ENCODE measurements around the gene ST3GAL2.
"Not testable (repeated sequence)": the region's sequence is repeated elsewhere in the genome, so short reads cannot be mapped to it uniquely, and the experiment has no call there.

Gene ST3GAL2

GRCh38 chr16:70418274-70418992 lies 20.5 kb downstream of the ST3GAL2 start:
- peak overlapping the region in 1 of 10 experiments; percentile 15; a peak in 1 of 20 replicates for H3K4me3 ChIP-seq
- H3K27me3 ChIP-seq: peaks cover 0 to 18% (median 0%) of the 10 kb centered on the region in 11 experiments; a peak in 4 of 22 replicates
- peaks cover 64 to 76% (median 71%) of the 10 kb centered on the region in 10 experiments for H3K4me1 ChIP-seq
- H3K9me3 ChIP-seq (replicated peaks in 1 of 11): no peaks in the 10 kb centered on the region
- peak overlapping the region in 4 of 11 experiments; percentile 20 to 54 (median 40); a peak in 8 of 22 replicates for H3K27ac ChIP-seq
- no peak for TF ChIP-seq Cebpa-rat (IDR thresholded peaks at IDR 0.05)
- H3K4me2 ChIP-seq: peak overlapping the region; percentile 72 to 96 (median 83)
- H3K36me3 ChIP-seq: peaks cover 0 to 21% (median 5%) of the 10 kb centered on the region in 11 experiments; a peak in 8 of 22 replicates
- peak overlapping the region in 5 of 11 experiments; percentile 22 to 60 (median 43); a peak in 7 of 22 replicates for H3K9ac ChIP-seq
- peaks cover 41 to 93% (median 70%) of the 10 kb centered on the region in 11 experiments; a peak in 21 of 22 replicates for H4K20me1 ChIP-seq

GRCh38 chr16:70417661-70418060 lies 21.2 kb downstream of the ST3GAL2 start:
- peak overlapping the region in 2 of 11 experiments; percentile 20 to 54; a peak in 1 of 22 replicates for H3K27ac ChIP-seq
- TF ChIP-seq Cebpa-rat (IDR thresholded peaks at IDR 0.05): no peak
- H3K4me2 ChIP-seq: peak overlapping the region; percentile 72 to 96 (median 83)
- no peak overlapping the region for H3K4me3 ChIP-seq
- peak overlapping the region in 3 of 11 experiments; percentile 14 to 55 (median 22); a peak in 2 of 22 replicates for H3K9ac ChIP-seq
- peaks cover 56 to 68% (median 64%) of the 10 kb centered on the region in 10 experiments for H3K4me1 ChIP-seq
- H4K20me1 ChIP-seq: peaks cover 41 to 89% (median 76%) of the 10 kb centered on the region in 11 experiments; a peak in 21 of 22 replicates
- H3K27me3 ChIP-seq: peaks cover 0 to 18% (median 0%) of the 10 kb centered on the region in 11 experiments; a peak in 4 of 22 replicates
- no peaks in the 10 kb centered on the region for H3K9me3 ChIP-seq (replicated peaks in 1 of 11)
- peaks cover 0 to 28% (median 13%) of the 10 kb centered on the region in 11 experiments; a peak in 18 of 22 replicates for H3K36me3 ChIP-seq

DNA sequence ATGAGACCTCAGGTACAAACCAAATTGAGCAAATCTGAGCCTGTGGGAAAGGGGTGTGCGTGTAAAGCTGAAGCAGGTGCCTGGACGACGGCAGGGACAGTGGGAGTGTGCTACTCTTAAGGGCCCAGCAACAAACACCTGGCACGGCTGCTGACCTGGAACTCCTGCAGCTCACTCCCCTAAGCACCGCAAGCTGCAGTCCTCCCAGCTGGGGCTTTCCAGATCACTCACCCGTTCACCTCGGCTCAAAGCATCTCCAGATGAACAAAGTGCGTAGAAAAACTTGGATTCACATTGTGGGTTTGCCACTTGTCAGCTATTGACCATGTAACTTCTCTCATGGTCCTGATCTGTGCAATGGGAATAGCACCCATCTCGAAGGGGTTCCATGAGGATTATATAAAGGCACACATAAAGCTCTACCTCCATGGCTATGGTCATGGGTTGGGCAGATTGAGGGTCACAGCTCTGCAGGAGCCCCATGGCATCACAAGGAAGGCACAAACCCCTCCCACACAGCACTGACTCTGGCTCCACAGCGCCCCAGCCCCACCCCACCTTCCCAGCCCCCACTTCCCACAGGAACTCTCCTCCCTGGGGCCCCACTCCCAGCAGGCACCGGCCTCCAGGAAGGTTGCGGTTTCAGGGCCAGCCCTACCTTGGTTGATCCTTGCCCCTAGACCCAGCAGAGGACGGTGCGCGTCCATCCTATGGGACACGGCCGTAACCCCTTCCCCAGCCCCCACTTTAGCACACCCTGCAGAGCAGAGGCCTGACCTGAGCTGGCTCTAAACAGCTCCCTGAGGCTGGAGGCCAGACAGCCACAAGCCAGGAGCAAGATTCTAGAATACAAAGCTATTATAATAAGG lies 21.9 kb downstream of the ST3GAL2 start:
- H3K9me3 ChIP-seq (replicated peaks in 1 of 11): no peaks in the 10 kb centered on the region
- H3K36me3 ChIP-seq: peaks cover 4 to 35% (median 19%) of the 10 kb centered on the region in 11 experiments
- H3K4me3 ChIP-seq: no peak overlapping the region
- peaks cover 41 to 96% (median 71%) of the 10 kb centered on the region in 11 experiments; a peak in 21 of 22 replicates for H4K20me1 ChIP-seq
- H3K27me3 ChIP-seq: peaks cover 0 to 18% (median 0%) of the 10 kb centered on the region in 11 experiments; a peak in 4 of 22 replicates
- peak overlapping the region; percentile 72 to 96 (median 83) for H3K4me2 ChIP-seq
- no peak for TF ChIP-seq Cebpa-rat (IDR thresholded peaks at IDR 0.05)
- H3K4me1 ChIP-seq: peaks cover 51 to 61% (median 57%) of the 10 kb centered on the region in 10 experiments
- H3K9ac ChIP-seq: peak overlapping the region in 3 of 11 experiments; percentile 4 to 19 (median 14); a peak in 3 of 22 replicates
- peak overlapping the region in 1 of 11 experiments; percentile 21; a peak in 1 of 22 replicates for H3K27ac ChIP-seq

DNA sequence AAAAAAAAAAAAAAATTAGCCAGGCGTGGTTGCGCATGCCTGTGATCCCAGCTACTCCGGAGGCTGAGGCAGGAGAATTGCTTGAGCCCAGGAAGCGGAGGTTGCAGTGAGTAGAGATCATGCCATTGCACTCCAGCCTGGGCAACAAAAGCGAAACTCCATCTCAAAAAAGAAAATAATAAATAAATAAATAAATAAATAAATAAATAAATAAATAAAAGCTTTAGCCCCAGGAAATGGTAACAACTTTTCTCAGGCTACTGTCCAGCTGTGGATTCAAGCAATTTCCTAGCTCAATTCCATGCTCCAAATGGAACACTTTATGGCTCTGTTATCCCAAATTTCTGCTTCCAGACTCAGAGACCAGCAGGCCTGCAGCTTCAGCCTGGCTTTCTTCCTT lies 25.3 kb downstream of the ST3GAL2 start:
- Histone ChIP-seq H3K4me1 (peaks cover 27 to 39% (median 34%) of the 10 kb centered on the region in 10 experiments), H4K20me1 (peaks cover 24 to 94% (median 48%) of the 10 kb centered on the region in 11 experiments; a peak in 21 of 22 replicates), H3K36me3 (peaks cover 13 to 46% (median 25%) of the 10 kb centered on the region in 11 experiments), H3K27me3 (peaks cover 0 to 34% (median 0%) of the 10 kb centered on the region in 11 experiments; a peak in 7 of 22 replicates)
- H3K4me2 ChIP-seq; H3K9me3 ChIP-seq (replicated peaks in 1 of 11); H3K9ac ChIP-seq; H3K4me3 ChIP-seq; H3K27ac ChIP-seq: not testable (repeated sequence)

DNA sequence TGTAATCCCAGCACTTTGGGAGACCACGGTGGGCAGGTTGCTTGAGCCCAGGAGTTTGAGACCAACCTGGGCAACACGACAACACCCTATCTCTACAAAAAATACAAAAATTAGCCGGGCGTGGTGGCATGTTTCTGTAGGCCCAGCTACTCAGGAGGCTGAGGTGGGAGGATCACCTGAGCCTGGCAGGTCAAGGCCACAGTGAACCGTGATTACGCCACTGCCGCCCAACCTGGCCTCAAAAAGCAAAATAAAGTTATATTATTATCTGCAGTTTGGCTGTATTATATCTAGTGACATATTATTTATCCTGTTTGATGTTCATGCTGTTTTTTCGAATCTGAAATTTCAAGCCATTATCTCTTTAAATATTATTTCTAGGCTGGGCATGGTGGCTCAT lies 26.5 kb downstream of the ST3GAL2 start:
- H3K9ac ChIP-seq: no peak overlapping the region
- peaks cover 13 to 48% (median 25%) of the 10 kb centered on the region in 11 experiments for H3K36me3 ChIP-seq
- H3K27me3 ChIP-seq: peaks cover 0 to 43% (median 0%) of the 10 kb centered on the region in 11 experiments; a peak in 8 of 22 replicates
- TF ChIP-seq Cebpa-rat (IDR thresholded peaks at IDR 0.05): no peak
- peaks cover 27 to 39% (median 34%) of the 10 kb centered on the region in 10 experiments for H3K4me1 ChIP-seq
- H3K4me2 ChIP-seq: no peak overlapping the region
- no peak overlapping the region for H3K4me3 ChIP-seq
- peaks cover 17 to 94% (median 50%) of the 10 kb centered on the region in 11 experiments; a peak in 21 of 22 replicates for H4K20me1 ChIP-seq
- H3K9me3 ChIP-seq (replicated peaks in 1 of 11): no peaks in the 10 kb centered on the region
- H3K27ac ChIP-seq: no peak overlapping the region

GRCh38 chr16:70410734-70411133 lies 28.2 kb downstream of the ST3GAL2 start:
- TF ChIP-seq Cebpa-rat (IDR thresholded peaks at IDR 0.05): no peak
- Histone ChIP-seq H3K9ac (no peak overlapping the region), H3K4me2 (no peak overlapping the region), H4K20me1 (peaks cover 12 to 94% (median 47%) of the 10 kb centered on the region in 11 experiments; a peak in 20 of 22 replicates), H3K4me3 (no peak overlapping the region), H3K36me3 (peaks cover 13 to 61% (median 25%) of the 10 kb centered on the region in 11 experiments), H3K27me3 (peaks cover 0 to 54% (median 0%) of the 10 kb centered on the region in 11 experiments; a peak in 9 of 22 replicates), H3K27ac (no peak overlapping the region), H3K9me3 (replicated peaks in 1 of 11) (no peaks in the 10 kb centered on the region), H3K4me1 (peaks cover 24 to 43% (median 38%) of the 10 kb centered on the region in 10 experiments)

GRCh38 chr16:70407811-70408274 lies 31.1 kb downstream of the ST3GAL2 start:
- no peak for TF ChIP-seq Cebpa-rat (IDR thresholded peaks at IDR 0.05)
- peaks cover 0 to 4% (median 0%) of the 10 kb centered on the region in 11 experiments; a peak in 1 of 22 replicates for H3K9me3 ChIP-seq (replicated peaks in 1 of 11)
- peaks cover 26 to 95% (median 55%) of the 10 kb centered on the region in 11 experiments; a peak in 20 of 22 replicates for H4K20me1 ChIP-seq
- H3K27ac ChIP-seq: peak overlapping the region in 4 of 11 experiments; percentile 11 to 59 (median 42); a peak in 7 of 22 replicates
- H3K4me1 ChIP-seq: peaks cover 53 to 72% (median 66%) of the 10 kb centered on the region in 10 experiments
- peak overlapping the region in 3 of 10 experiments; percentile 4 to 42 (median 42); a peak in 4 of 20 replicates for H3K4me3 ChIP-seq
- H3K27me3 ChIP-seq: peaks cover 0 to 66% (median 0%) of the 10 kb centered on the region in 11 experiments; a peak in 9 of 22 replicates
- peak overlapping the region; percentile 17 to 97 (median 80); a peak in 21 of 22 replicates for H3K4me2 ChIP-seq
- peak overlapping the region in 5 of 11 experiments; percentile 16 to 66 (median 45); a peak in 9 of 22 replicates for H3K9ac ChIP-seq
- peaks cover 13 to 50% (median 22%) of the 10 kb centered on the region in 11 experiments for H3K36me3 ChIP-seq

- Histone ChIP-seq H3K36me3 (peaks cover 1 to 33% (median 6%) of the 10 kb centered on the region in 11 experiments; a peak in 18 of 22 replicates), H3K27ac (peak overlapping the region in 1 of 11 experiments; percentile 18; a peak in 1 of 22 replicates), H4K20me1 (peaks cover 34 to 97% (median 67%) of the 10 kb centered on the region in 11 experiments; a peak in 21 of 22 replicates), H3K4me1 (peaks cover 58 to 88% (median 81%) of the 10 kb centered on the region in 10 experiments), H3K27me3 (peaks cover 0 to 82% (median 0%) of the 10 kb centered on the region in 11 experiments; a peak in 9 of 22 replicates), H3K4me2 (peak overlapping the region in 9 of 11 experiments; percentile 48 to 97 (median 81); a peak in 18 of 22 replicates)
- H3K4me3 ChIP-seq; H3K9ac ChIP-seq; H3K9me3 ChIP-seq (replicated peaks in 1 of 11): not testable (repeated sequence)
Measured at GRCh38 chr16:70406104-70406503, 32.8 kb downstream of the ST3GAL2 start.

Data from BLaER1 treated with 17β-estradiol and CSF1 and Interleukin-3, amounts not matched to agents 10 nM and 100 nM (cell line).